Sigmoid colon (tissue), 7 donors: Measurements from ENCODE around the gene RUNDC3A. TPM values are rescaled to one million over a fixed set of nuclear protein-coding genes. Genes with fewer than 3 reads are reported as not detected.

Experiments used
- DNase-seq: peaks from one replicate; pipeline ENCODE4 v3.0.0-alpha.2; 2019
- H3K27ac ChIP-seq, 4 donors: fragments of 200-600 bp; sonication (generic); one replicate each; pipeline ENCODE4 v1.5.1; 2016 to 2019; ENCODE audit warnings: mild to moderate bottlenecking in 1 of 4
- H3K27me3 ChIP-seq, 3 donors: fragments of 200-600 bp; sonication (generic); one replicate each; pipeline ENCODE4 v1.5.1; 2019; ENCODE audit warnings: mild to moderate bottlenecking in 1 of 3
- H3K36me3 ChIP-seq, 4 donors: fragments of 200-600 bp; sonication (generic); one replicate each; pipeline ENCODE4 v1.5.1; 2016 to 2019
- H3K4me1 ChIP-seq, 4 donors: fragments of 200-600 bp; sonication (generic); one replicate each; pipeline ENCODE4 v1.5.1; 2017 to 2019
- H3K4me3 ChIP-seq, 4 donors: fragments of 200-600 bp; sonication (generic); one replicate each; pipeline ENCODE4 v1.5.1; 2017 to 2019; ENCODE audit warnings: mild to moderate bottlenecking in 2 of 4, moderate library complexity in 1 of 4
- H3K9me3 ChIP-seq, 4 donors: fragments of 200-600 bp in 3 of 4; sonication (generic) in 3 of 4; one replicate each; pipeline versions ENCODE4 v1.5.1 to v1.6.1; 2013 to 2019
- EP300 ChIP-seq, 4 donors: sonication (generic); formaldehyde crosslinking; IDR thresholded peaks; one replicate each; pipeline ENCODE4 v1.6.1; 2017; ENCODE audit warnings: antibody characterized with exemption in 4 of 4
- POLR2A ChIP-seq, 2 donors: fragments of 450-650 bp; IDR thresholded peaks; one replicate each; pipeline ENCODE4 v1.6.1; 2016; ENCODE audit warnings: antibody characterized with exemption in 2 of 2, mild to moderate bottlenecking in 2 of 2, moderate library complexity in 2 of 2
- POLR2AphosphoS5 ChIP-seq, 4 donors: sonication (generic); formaldehyde crosslinking; IDR thresholded peaks; one replicate each; pipeline ENCODE4 v1.6.1; 2017; ENCODE audit warnings: antibody characterized with exemption in 4 of 4
- WGBS, 2 donors: extraction: QIAGEN DNeasy Blood & Tissue Kit; methylation state at CpG; one replicate each; pipeline ENCODE4 v1.1.7; 2013; 5-methylcytosine and 5-hydroxymethylcytosine counted together
- intact Hi-C: fragments of 100-400 bp; cut with DNase I; formaldehyde crosslinking; loops from one replicate; pipeline ENCODE4 v1.15.1; 2023
- polyA plus RNA-seq, 3 donors: library from polyadenylated mRNA; stranded (reverse); fragments of 200-250 nt; gene quantifications; one replicate each; pipeline ENCODE4 v1.2.3, GENCODE V29; 2013
- total RNA-seq, 4 donors: library from RNA; depleted of rRNA; stranded (reverse); fragments of >200 nt; gene quantifications; one replicate each; pipeline ENCODE4 v1.1.0, GENCODE V29; 2016
- TF ChIP-seq, protein P1 (sequence below), 4 experiments: fragments of 450-650 bp in 3 of 4; fragments of 200-600 bp in 1 of 4; IDR thresholded peaks; one replicate each; pipeline ENCODE4 v1.5.1; 2016 to 2019; ENCODE audit warnings: antibody characterized with exemption in 4 of 4, mild to moderate bottlenecking in 3 of 4, moderate library complexity in 2 of 4
- donor health status: healthy with polysubstance abuse.
- donor health status: Bipolar disorder and iron deficiency.
- donor health status: healthy.

RUNDC3A gene
- total and polyA plus RNA-seq, 7 donors: 0.46 to 10.5 (median 2.5) TPM

DNA sequence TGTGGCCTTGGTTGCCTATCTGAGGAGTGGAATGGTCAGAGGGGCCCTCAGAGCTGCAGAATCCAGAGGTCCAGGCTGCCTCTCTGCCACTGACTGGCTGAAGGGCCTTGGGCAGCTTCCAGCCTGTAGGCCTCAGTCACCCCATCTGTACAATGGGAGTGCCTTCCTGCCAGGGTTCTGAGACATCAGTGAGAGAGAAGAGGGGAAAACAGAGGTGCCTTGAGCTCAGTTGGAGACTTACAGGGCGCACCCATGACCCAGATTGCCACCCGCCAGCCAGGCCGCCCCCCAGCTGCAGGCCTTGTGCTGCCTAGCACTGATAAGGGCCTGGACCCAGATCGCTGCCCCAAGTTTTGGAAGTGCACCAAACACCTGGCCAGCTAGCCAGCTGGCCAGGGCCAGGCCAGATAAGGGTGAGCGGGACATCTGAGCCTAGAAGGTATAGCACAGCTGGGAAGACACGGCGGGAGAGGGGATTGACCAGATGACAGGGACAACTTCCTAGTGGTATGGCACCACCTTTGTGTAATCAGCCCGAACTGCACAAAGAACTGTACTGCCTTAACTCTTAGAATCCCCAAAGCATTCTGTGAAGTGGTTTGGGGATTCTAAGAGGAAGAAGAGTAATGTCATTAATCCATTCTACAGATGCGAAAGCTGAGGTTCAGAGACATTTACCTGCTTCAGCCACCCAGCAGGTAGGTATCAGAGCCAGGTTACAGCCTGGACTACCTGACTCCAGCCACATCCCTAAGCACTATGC lies 41.8 kb upstream of the RUNDC3A start:
- no peaks in the 10 kb centered on the region for H3K4me1 ChIP-seq
- WGBS, 2 donors: 55 to 78% methylated on average over 9 of the region's 9 CpGs
- no peaks in the 10 kb centered on the region for H3K36me3 ChIP-seq
- no peak for DNase-seq
- H3K4me3 ChIP-seq: no peak overlapping the region
- no peak for TF ChIP-seq POLR2A (IDR thresholded peaks at IDR 0.05)
- no peak for TF ChIP-seq EP300 (IDR thresholded peaks at IDR 0.05)
- no peak for TF ChIP-seq POLR2AphosphoS5 (IDR thresholded peaks at IDR 0.05)
- TF ChIP-seq, protein P1, sequence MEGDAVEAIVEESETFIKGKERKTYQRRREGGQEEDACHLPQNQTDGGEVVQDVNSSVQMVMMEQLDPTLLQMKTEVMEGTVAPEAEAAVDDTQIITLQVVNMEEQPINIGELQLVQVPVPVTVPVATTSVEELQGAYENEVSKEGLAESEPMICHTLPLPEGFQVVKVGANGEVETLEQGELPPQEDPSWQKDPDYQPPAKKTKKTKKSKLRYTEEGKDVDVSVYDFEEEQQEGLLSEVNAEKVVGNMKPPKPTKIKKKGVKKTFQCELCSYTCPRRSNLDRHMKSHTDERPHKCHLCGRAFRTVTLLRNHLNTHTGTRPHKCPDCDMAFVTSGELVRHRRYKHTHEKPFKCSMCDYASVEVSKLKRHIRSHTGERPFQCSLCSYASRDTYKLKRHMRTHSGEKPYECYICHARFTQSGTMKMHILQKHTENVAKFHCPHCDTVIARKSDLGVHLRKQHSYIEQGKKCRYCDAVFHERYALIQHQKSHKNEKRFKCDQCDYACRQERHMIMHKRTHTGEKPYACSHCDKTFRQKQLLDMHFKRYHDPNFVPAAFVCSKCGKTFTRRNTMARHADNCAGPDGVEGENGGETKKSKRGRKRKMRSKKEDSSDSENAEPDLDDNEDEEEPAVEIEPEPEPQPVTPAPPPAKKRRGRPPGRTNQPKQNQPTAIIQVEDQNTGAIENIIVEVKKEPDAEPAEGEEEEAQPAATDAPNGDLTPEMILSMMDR (IDR thresholded peaks at IDR 0.05): no peak
- H3K9me3 ChIP-seq: no peaks in the 10 kb centered on the region
- intact Hi-C loops: no loop called here
- H3K27me3 ChIP-seq: no peaks in the 10 kb centered on the region
- no peak overlapping the region for H3K27ac ChIP-seq

DNA sequence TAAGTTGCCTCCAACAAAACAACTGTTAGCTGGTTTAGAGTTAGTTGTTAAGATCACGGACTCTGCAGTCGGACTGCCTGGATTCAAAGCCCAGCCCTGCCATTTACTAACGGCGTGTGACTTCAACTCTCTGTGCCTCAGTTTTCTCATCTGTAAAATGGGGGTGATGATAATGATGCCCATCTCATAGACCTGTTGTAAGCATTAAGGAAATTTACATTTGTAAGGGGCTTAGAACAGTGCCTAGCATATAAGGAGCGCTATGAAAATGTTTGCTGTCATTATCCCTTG lies 41.3 kb upstream of the RUNDC3A start:
- DNase-seq: no peak
- WGBS, 2 donors: 92 to 94% methylated on average over 5 of the region's 5 CpGs
- no peak overlapping the region for H3K4me3 ChIP-seq
- TF ChIP-seq, protein P1 (IDR thresholded peaks at IDR 0.05): no peak
- TF ChIP-seq EP300 (IDR thresholded peaks at IDR 0.05) (no peak), POLR2AphosphoS5 (IDR thresholded peaks at IDR 0.05) (no peak), POLR2A (IDR thresholded peaks at IDR 0.05) (no peak)
- intact Hi-C loops: no loop called here
- no peaks in the 10 kb centered on the region for H3K36me3 ChIP-seq
- H3K4me1 ChIP-seq: no peaks in the 10 kb centered on the region
- H3K27ac ChIP-seq: no peak overlapping the region
- no peaks in the 10 kb centered on the region for H3K27me3 ChIP-seq
- H3K9me3 ChIP-seq: no peaks in the 10 kb centered on the region

DNA sequence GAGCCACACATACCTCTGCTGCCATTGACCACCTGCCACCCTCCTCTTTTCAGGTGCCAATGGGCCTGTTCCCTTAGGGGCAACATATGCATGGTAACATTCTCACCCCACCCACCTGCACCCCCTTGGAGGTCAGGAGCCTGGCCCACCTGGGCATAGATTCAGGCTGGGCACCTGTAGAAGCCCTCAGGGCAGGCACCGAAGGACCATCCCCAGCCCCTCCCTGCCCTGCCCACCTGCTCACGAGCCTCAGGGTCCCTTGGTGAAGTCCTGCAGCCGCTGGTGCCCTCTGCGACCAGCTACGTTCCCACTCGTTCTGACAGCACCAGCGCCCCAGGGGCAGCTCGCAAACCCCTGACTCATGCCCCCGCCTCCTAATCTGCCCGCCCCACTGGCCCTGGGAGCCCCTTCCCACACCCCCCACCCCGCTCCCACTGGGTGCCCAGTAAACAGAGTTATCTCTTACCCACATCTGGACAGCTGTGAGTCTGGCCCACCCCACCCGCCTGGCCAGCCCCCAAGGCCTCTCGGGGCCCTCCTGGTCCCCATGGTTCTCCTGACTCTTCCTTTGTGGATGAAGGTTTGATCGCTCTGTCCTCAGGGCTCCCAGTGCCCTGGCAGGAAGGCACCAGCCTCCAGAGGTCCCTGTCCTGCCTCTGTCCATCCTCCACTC lies 40.4 kb upstream of the RUNDC3A start, which contains the start of gene SLC4A1:
Gene SLC4A1, minus strand, starts transcription at position 318 of the 673 bp plus-strand sequence. CDS start 5,269 bp downstream, outside the sequence.
- Histone ChIP-seq H3K4me3 (no peak within 1 kb of the TSS), H3K9me3 (no peaks in the 10 kb centered on the region), H3K4me1 (no peaks in the 10 kb centered on the region), H3K27me3 (peaks cover 0 to 7% (median 0%) of the 10 kb centered on the region in 3 donors), H3K36me3 (no peaks in the 10 kb centered on the region), H3K27ac (no peak within 1 kb of the TSS)
- intact Hi-C loops: no loop called here
- WGBS, 2 donors: 68 to 76% methylated on average over 14 of the region's 14 CpGs
- TF ChIP-seq EP300 (IDR thresholded peaks at IDR 0.05) (no peak), POLR2AphosphoS5 (IDR thresholded peaks at IDR 0.05) (no peak), POLR2A (IDR thresholded peaks at IDR 0.05) (no peak)
- TF ChIP-seq, protein P1 (IDR thresholded peaks at IDR 0.05): no peak
- DNase-seq: no peak

DNA sequence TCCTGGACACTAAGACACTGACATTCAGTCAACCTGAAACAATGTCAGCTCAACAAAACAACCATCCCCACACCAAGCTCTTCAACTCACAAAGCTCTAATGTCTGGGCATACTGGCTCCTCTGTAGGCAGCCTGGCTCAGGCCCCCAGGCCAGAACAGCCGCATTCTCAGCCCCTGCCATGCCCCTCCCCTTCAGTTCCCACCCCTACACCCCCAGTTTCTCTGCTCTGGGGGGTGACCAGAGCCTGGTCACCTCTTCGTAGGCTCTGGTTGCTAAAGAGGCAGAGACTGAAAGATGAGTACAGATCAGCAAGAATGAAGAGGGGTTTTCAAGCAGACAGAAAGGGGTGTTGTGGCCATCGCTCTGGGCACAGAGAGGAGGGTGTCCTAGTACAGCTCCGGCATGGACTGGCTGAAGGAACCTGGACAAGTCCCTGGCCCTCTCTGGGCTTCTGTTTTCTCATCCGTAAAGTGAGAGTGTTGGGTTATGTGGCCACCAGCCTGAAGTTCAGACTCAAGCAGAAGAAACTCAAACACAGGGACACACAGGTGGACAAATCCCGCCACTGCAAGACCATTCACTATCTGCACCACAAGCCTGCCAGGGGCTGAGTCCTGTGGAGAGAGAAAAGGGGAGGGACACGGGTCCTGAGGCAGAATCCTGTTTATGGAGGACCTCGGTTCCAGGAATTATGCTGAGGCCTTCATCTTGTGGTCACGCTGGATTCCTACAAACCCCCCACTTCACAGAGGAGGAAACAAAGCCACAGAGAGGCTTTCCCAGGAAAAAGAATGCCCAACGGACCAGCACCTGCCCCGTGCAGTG lies 39.5 kb upstream of the RUNDC3A start:
- 70 to 73% methylated on average over 11 of the region's 11 CpGs for WGBS, 2 donors
- intact Hi-C loops: no loop called here

More for the DNA sequence above, 39.5 kb upstream of the RUNDC3A start:
- Histone ChIP-seq H3K9me3 (no peaks in the 10 kb centered on the region), H3K27me3 (peaks cover 0 to 8% (median 0%) of the 10 kb centered on the region in 3 donors), H3K36me3 (no peaks in the 10 kb centered on the region), H3K4me3 (no peak overlapping the region), H3K4me1 (no peaks in the 10 kb centered on the region), H3K27ac (no peak overlapping the region)
- no peak for DNase-seq
- TF ChIP-seq POLR2AphosphoS5 (IDR thresholded peaks at IDR 0.05): no peak
- no peak for TF ChIP-seq POLR2A (IDR thresholded peaks at IDR 0.05)
- no peak for TF ChIP-seq EP300 (IDR thresholded peaks at IDR 0.05)
- TF ChIP-seq, protein P1 (IDR thresholded peaks at IDR 0.05): no peak
